Osteoblast (primary cell): ENCODE data around the gene PCK2. TPM values are rescaled to one million over a fixed set of nuclear protein-coding genes. Genes with fewer than 3 reads are reported as not detected.

Experiments used
- DNase-seq: peaks from one replicate; pipeline ENCODE4 v3.0.0; 2011; ENCODE audit warnings: low spot score, mixed read lengths; ENCODE audit not compliant: insufficient read length; ENCODE audit errors: missing footprints
- H2AFZ ChIP-seq: 2 replicates; pipeline ENCODE4 v1.6.0; 2011; ENCODE audit warnings: mild to moderate bottlenecking, low read length
- H3K27ac ChIP-seq: 2 replicates; pipeline ENCODE4 v1.5.1; 2011; ENCODE audit warnings: mild to moderate bottlenecking, low read depth, low read length, moderate library complexity
- H3K27me3 ChIP-seq: 2 replicates; pipeline ENCODE4 v1.6.0; 2012; ENCODE audit warnings: mild to moderate bottlenecking, control low read depth, inconsistent platforms, low read length, moderate library complexity; ENCODE audit not compliant: insufficient read depth
- H3K36me3 ChIP-seq: 2 replicates; pipeline ENCODE4 v1.5.1; 2011; ENCODE audit warnings: mild to moderate bottlenecking, low read length, control low read depth, moderate library complexity; ENCODE audit not compliant: insufficient read depth
- H3K4me1 ChIP-seq: 2 replicates; pipeline ENCODE4 v1.5.1; 2011; ENCODE audit warnings: mild to moderate bottlenecking, low read length, control low read depth, moderate library complexity; ENCODE audit not compliant: insufficient read depth
- H3K4me2 ChIP-seq: 2 replicates; pipeline ENCODE4 v1.6.0; 2011; ENCODE audit warnings: mild to moderate bottlenecking, low read length; ENCODE audit not compliant: insufficient read depth
- H3K4me3 ChIP-seq: fragments of 200-600 bp; sonication (generic); 3 replicates; pipeline ENCODE4 v1.5.1; 2012; ENCODE audit warnings: mild to moderate bottlenecking, low read length, inconsistent platforms; ENCODE audit not compliant: insufficient read depth
- H3K79me2 ChIP-seq: 2 replicates; pipeline ENCODE4 v1.6.0; 2012; ENCODE audit warnings: mild to moderate bottlenecking, low read length, control low read depth, inconsistent platforms; ENCODE audit not compliant: insufficient read depth
- H3K9me3 ChIP-seq: 2 replicates; pipeline ENCODE4 v1.5.1; 2011; ENCODE audit warnings: low read depth, low read length, control low read depth
- H4K20me1 ChIP-seq: 2 replicates; pipeline ENCODE4 v1.6.0; 2012; ENCODE audit warnings: mild to moderate bottlenecking, low read length, control low read depth; ENCODE audit not compliant: insufficient read depth
- CTCF ChIP-seq: IDR thresholded peaks from 2 replicates; pipeline ENCODE4 v1.5.1; 2011; ENCODE audit warnings: mild to moderate bottlenecking, low read depth, low read length, moderate library complexity; ENCODE audit errors: extremely low read depth
- total RNA-seq: library from RNA; depleted of rRNA; stranded (reverse); fragments of >200 nt; gene quantifications from 2 replicates; pipeline ENCODE4 v1.2.3, GENCODE V29; 2012

PCK2 gene
- total RNA-seq, 1 donor: 35.1 TPM

- Histone ChIP-seq H3K4me1 (peaks cover 10% of the 10 kb centered on the region), H3K4me2 (no peak overlapping the region), H3K4me3 (no peak overlapping the region), H3K9me3 (no peaks in the 10 kb centered on the region), H3K36me3 (peaks cover 17% of the 10 kb centered on the region), H3K79me2 (peaks cover 10% of the 10 kb centered on the region), H3K27me3 (no peaks in the 10 kb centered on the region), H3K27ac (no peak overlapping the region), H2AFZ (no peak overlapping the region), H4K20me1 (no peaks in the 10 kb centered on the region)
- TF ChIP-seq CTCF: no peak
- peak; percentile 60 for DNase-seq
These were observed 4.3 kb downstream of the PCK2 start for GRCh38 chr14:24098229-24098926.

GRCh38 chr14:24098927-24099813 lies 5.1 kb downstream of the PCK2 start:
- H3K4me2 ChIP-seq: no peak overlapping the region
- H3K79me2 ChIP-seq: peaks cover 10% of the 10 kb centered on the region
- DNase-seq: peak; percentile 73
- H3K27me3 ChIP-seq: no peaks in the 10 kb centered on the region
- H3K27ac ChIP-seq: no peak overlapping the region
- H3K36me3 ChIP-seq: peaks cover 24% of the 10 kb centered on the region
- no peak overlapping the region for H3K4me3 ChIP-seq
- H2AFZ ChIP-seq: no peak overlapping the region
- H3K9me3 ChIP-seq: no peaks in the 10 kb centered on the region
- peaks cover 10% of the 10 kb centered on the region for H3K4me1 ChIP-seq
- no peak for TF ChIP-seq CTCF
- H4K20me1 ChIP-seq: no peaks in the 10 kb centered on the region

- Histone ChIP-seq H3K27ac (no peak overlapping the region), H2AFZ (no peak overlapping the region), H3K79me2 (peaks cover 4% of the 10 kb centered on the region), H3K36me3 (peaks cover 24% of the 10 kb centered on the region), H3K4me2 (no peak overlapping the region), H4K20me1 (no peaks in the 10 kb centered on the region), H3K4me1 (peaks cover 4% of the 10 kb centered on the region), H3K27me3 (no peaks in the 10 kb centered on the region), H3K9me3 (no peaks in the 10 kb centered on the region), H3K4me3 (no peak overlapping the region)
- no peak for DNase-seq
- no peak for TF ChIP-seq CTCF
These were observed 6.3 kb downstream of the PCK2 start for GRCh38 chr14:24100197-24100981.
